Measurements from ENCODE around the gene CARHSP1.
"Not testable (repeated sequence)": the region's sequence is repeated elsewhere in the genome, so short reads cannot be mapped to it uniquely, and the experiment has no call there.

GRCh38 chr16:8836797-8837196 lies 32.0 kb downstream of the CARHSP1 start:
- not testable (repeated sequence) for TF ChIP-seq EZH2 (IDR thresholded peaks at IDR 0.05; ENCODE audit: insufficient read depth, poor library complexity, severe bottlenecking); EZH2phosphoT487 (IDR thresholded peaks at IDR 0.05; ENCODE audit: insufficient read depth, low read depth)
